Skeletal muscle cell (primary cell): ENCODE results near the gene RASGRP3.

Experiments
- DNase-seq: peaks from one replicate; pipeline ENCODE4 v3.0.0-alpha.2; 2010; ENCODE audit warnings: low read depth
- H3K4me3 ChIP-seq: 2 replicates; pipeline ENCODE4 v1.5.1; 2011; ENCODE audit warnings: low read depth, mild to moderate bottlenecking, control low read depth, low read length, moderate library complexity

Gene RASGRP3

DNA sequence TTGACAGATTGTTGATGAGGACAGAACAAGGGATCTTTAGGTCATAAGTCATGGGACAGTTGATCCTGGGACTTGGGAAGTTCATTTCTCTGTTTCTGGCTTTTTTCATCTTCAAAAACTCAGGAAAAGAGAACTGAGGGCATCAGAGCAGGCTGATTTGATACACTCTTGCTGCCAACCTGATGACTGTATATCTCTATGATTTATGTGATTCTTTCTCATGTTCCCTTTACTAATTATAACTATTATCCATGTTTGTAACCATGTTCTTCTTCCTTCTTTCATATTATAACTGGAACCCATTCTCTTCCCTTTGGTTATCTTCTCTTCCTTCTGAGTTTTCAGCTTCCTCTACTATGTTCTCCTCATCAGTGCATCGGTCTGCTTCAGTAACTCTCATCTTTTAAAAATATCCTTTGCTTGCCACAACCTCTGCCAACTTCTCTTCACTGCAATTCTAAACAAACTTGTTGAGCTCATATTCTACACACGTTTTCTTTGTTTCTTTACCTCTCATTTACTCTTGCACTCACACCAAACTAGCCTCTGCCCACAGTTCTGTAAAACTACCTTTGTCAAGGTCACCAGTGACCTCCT, 13.5 kb downstream of the RASGRP3 start:
- no peak overlapping the region for H3K4me3 ChIP-seq
- no peak for DNase-seq

DNA sequence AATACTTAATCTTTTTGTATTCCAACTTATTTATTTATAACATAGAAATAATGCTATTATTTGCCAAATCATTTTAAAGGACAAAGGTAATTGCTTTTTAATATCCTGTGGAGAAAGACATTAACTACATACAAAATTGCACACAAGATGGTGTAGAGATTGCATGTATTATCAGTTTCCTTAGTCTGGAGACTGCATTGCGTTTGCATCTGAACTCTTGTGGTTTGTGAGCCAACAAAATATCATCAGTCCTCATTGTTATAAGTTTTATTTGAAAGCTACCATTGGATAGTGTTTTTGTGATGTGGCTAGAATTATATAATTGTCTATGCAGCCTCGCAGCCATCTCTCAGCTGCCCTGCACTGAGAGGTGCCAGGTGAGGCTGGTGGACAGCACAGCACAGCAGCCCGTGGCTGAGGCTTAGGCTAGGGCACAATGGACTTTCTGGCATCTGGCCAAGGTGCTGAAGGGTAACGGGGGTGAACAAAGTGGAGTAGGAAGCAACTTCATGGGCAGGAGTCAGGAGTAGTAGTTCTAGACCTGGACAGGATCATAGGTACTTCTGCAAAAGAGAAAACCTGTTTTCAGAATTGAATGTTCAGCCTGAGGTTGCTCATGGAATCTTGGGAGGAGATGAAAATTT, 15.1 kb downstream of the RASGRP3 start:
- no peak for DNase-seq
- H3K4me3 ChIP-seq, result no peak overlapping the region

DNA sequence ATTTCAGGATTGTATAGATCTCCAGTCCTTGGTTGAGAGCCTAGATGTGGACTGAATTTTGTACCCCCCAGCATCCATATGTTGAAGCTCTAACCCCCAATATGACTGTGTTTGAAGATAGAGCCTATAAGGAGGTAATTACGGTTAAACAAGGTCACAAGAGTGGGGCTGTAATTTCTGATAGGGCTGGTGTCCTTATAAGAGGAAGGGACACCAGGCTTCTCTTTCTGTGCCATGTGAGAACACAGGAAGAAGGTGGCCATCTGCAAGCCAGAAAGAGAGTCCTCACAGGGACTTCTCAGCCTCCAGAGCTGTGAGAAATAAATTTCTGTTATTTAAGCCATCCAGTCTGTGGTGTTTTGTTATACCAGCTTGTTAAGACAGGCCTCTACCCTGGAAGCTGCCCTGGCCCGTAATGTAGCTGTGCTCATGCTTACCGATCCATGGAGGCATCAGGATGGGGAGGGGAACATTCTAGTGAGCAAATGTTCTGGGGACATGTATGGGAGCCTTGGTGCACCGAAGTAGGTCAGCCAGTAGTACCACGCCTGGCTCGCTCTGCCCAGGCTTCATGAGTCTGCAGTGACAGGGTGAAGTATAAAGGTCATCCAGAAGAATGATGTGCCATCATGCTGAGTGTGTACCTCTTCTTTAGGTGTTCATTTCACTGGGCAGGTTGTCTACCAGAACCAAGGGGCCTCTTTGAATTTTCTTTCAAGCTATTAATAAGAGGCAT, 16.1 kb downstream of the RASGRP3 start:
- no peak overlapping the region for H3K4me3 ChIP-seq
- no peak for DNase-seq

DNA sequence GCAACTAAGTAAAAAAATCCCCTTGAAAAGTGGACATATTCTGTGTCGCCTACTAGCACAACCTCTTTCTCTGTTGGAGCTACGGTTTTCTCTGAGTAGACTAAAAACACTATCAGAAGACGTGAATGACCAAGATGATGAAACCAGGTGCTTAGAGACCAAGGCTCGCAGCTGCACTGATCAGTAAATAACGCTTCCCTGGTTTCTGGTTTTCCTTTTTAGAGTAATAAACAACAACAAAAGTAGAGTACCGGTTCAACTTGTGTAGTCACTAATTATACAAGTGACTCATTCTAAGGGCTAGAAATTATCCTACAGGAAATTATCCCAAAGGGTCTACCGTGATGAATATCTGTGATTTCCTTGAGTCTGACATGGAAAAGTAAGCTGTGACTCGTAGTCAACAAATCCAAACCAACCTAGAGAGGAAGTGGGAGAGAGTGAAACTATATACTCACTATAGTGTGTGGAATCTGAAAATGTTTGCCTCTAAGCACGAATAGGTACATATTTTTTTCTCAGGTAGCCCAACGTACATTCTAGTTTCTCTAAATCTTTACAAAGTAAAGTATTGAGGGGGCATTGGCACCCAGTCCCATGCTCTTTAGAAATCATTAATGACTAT, 17.8 kb downstream of the RASGRP3 start:
- no peak for DNase-seq
- no peak overlapping the region for H3K4me3 ChIP-seq

DNA sequence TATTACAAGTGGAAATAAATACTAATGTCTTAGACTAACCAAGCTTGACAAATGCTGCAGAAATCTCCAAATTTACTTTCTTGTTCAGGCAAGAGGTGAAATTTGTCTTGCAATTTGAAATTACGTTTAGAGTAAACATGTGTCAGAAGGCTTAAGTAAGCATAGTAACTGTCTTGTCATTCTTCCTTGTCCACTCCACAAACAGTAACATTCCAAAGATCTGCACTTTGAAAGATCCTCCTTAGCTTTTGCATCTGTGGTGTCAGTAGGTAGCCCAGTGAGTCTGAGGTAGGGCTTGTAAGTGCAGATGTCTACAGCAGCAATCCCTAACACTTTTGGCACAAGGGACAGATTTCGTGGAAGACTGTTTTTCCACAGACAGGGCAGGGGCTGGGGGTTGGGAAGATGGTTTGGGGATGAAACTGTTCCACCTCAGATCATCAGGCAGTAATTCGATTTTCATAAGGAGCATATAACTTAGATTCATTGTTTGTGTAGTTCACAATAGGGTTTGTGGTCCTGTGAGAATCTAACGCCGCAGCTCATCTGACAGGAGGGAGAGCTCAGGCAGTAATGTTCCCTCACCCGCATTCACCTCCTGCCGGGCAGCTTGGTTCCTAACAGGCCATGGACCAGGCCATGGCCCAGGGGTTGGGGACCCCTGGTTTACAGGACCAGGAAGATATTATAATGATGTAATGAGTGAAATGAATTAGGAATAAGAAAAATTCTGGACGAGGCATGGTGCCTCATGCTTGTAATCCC, 18.6 kb downstream of the RASGRP3 start:
- no peak overlapping the region for H3K4me3 ChIP-seq
- no peak for DNase-seq

DNA sequence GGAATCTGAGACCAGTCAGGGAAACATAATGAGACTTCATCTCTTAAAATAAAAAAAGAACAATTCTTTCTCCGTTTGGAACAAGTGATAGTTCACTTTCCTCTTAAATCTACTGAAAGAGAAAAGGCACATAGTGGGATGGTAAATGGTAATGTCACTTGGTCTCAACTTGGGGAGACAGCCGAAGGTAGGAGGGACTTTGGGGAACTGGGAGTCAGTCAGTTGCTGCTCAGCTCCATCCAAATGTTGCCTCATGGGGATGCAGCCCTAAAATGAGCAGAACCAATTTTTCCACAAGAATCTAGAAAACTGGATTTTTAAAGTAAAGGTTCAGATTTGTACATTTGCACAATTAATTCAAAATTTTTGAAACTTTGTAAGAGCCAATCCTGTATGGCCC, 19.2 kb downstream of the RASGRP3 start:
- H3K4me3 ChIP-seq, result no peak overlapping the region
- DNase-seq, result no peak

DNA sequence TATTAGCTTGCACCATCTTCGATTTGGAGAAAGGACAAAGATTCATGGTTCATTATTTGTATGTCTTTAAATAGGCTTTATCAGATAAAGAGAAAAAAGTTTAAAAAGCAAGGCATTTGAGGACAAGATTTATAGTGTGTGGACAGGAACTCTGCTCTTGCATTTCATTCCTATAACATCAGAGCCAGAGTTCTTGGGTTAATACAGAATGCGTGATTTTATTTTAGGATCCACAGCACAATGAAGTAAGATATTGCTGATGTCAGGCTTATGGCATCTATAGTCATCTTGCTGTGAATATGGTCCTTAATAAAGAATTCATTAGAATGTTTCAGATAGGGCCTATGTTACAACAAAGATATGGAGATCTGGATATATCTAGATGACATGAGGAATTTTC, 19.7 kb downstream of the RASGRP3 start:
- DNase-seq, result peak; percentile 69
- H3K4me3 ChIP-seq, result no peak overlapping the region

DNA sequence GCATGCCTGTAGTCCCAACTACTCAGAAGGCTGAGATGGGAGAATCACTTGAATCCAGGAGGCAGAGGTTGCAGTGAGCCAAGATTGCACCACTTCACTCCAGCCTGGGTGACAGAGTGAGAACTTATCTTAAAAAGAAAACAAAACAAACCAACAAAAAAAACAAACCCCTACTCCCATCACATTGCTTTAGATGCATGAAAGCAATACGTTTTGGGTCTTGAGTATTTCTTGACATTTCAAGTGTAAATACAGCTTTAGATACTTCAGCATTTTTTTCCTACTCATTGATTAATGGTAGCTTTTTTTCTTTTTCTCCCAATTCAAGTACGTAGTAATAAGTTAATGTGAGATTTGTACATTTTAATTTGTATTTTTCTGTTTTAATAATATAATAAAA, 20.3 kb downstream of the RASGRP3 start:
- no peak overlapping the region for H3K4me3 ChIP-seq
- no peak for DNase-seq

DNA sequence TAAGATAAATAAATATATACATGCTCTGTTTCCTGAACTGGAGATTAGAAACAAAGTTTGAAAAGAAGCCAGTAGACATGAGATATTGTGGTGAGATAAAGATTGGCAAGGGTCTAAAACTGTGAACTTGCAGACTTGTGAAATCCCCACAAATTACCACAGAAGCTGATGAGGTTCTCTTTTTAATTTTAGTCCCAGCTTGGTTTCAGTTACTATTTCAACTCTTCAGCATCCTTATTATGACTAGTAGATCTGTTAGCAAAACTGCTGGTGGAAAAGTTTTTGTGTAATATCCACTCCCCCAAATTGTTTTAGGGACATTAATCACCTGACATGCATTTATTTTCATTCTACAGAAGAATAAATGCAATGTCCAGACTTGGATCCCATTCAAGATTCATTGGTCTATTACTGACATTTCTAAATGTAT, 20.8 kb downstream of the RASGRP3 start:
- H3K4me3 ChIP-seq, result no peak overlapping the region
- no peak for DNase-seq

DNA sequence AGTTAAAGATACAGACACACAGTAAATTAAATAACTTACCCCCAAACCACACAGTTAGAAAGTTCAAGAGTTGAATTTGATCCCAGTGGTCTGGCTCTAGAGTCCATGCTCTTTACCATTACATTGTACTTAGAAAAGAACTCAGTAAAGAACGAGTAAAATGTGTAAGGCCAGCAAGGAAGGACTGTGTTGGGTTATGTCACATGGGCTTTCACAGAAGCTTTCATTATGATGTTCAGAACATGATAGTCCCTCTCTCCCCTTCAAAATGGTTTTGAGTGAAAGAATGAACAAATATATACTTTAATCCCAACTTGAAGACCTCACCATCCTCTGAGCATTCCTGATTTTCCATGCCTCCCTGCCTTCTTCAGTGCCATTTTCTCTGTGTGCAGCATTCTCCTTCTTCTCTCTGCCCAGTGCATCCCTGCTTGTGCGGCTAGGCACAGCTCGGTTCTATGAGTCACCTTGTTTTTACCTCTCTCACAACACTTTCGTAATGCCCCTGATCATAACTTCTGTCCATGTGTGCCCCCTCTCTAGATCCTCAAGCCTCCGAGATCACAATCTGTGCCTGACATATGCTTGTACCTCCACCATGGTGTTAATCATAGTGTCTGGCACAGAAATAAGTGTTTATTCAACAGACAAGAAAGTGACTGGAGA, 22.0 kb downstream of the RASGRP3 start:
- DNase-seq, result no peak
- H3K4me3 ChIP-seq, result no peak overlapping the region

DNA sequence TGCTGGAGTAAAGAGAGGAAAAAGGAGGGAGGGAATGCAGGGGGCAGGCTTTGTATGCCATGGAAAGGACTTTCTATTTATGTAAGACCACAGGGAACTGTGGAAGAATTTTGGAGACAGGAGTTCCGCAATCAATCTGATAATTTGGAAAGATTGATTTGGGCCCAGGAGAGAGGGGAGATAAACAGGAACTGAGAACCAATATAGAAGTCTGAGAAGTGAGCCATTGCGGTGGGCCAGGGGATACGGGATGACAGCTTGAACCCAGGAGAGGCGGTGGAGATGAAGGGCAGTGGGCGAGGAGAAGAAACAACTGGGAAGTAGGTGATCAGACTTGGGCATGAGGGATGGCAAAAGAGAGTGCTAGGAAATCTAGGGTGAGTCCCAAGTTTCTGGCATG, 23.7 kb downstream of the RASGRP3 start:
- H3K4me3 ChIP-seq, result no peak overlapping the region
- no peak for DNase-seq

DNA sequence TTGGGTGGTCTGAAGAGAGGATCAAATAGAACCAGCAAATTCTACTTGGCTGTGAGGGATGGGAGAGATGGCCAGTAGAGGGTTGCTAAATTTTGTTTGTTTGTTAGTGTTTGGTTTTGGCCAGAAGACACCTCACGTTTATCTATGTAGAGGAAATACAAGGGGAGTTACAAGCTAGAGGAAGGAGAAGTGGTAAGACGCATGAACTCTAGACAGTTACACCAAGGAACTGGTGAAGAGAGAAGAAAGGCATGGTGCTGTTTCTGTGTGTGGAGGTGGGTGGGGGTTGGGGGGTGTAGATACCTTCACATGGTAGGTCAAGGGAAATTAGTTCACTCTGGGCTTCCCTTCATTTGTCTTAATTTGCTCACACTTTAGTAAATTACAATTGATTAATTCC, 25.6 kb downstream of the RASGRP3 start:
- no peak overlapping the region for H3K4me3 ChIP-seq
- no peak for DNase-seq

DNA sequence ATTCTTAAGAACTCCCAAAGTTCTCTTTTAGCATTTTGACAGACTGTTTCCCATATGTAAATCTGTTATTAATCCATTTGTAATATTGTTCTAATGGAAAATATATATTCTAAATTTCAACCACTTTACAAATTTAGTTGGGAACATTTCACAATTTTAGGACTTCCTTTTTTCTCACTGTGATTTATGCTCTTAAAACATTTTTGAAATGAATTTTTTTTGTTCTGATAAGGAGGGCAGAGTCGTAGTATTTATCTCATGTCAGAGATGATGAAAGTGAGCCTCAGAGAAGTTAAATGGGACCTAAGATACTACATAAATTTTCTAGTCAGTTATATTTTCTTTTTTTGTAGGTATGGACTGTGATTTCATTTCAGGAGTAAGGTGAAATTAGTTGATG, 26.6 kb downstream of the RASGRP3 start:
- DNase-seq, result no peak
- H3K4me3 ChIP-seq, result no peak overlapping the region

DNA sequence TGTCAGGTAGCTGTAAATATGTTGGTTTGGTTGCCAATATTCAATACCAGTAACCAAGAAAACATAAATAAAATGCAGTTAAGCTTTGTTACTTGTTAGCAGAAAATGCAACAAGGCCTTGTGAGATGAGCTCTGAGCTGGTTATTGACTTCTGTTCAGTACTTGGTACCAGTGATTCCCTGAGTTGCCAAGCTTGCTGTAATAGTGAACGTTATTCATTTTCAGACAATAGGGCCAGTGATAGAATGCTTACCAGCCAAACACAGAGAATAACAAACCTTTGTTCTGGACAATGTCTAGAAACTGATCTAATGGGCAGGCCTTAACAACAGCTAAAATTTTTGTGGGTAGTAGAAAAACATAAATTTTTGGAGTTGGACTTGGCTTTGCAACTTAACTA, 29.5 kb downstream of the RASGRP3 start:
- no peak for DNase-seq
- H3K4me3 ChIP-seq, result no peak overlapping the region

DNA sequence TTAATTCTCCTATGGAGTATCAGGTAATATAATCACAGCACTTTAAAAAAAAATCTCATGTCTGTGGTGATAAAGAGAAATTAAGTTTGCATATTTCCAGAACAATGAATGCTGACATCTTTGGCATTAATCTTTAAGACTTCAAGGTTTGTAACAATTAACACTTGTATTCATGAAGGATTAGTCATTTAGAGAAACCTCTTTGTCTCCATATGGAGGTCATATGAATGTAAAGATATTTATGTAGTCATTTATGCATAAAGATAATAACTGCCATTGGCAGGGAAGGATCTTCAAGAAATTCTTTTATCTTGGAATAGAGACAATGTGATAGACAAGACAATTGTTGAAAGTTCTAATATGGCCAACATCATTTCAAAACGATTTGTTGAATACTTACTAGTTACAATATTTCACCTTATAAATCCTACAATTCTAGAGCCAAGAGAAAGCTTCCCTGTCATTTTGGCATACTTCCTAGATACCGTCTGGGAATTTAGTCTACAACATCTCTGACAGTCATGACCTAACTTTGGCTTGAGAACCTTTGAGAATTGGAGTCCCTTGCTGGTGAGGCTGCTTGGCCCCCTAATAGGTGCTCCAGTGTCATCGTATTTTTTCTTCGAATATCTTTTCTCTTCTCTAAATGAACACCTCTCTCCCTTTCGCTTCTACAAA, 33.6 kb downstream of the RASGRP3 start:
- no peak overlapping the region for H3K4me3 ChIP-seq
- no peak for DNase-seq

DNA sequence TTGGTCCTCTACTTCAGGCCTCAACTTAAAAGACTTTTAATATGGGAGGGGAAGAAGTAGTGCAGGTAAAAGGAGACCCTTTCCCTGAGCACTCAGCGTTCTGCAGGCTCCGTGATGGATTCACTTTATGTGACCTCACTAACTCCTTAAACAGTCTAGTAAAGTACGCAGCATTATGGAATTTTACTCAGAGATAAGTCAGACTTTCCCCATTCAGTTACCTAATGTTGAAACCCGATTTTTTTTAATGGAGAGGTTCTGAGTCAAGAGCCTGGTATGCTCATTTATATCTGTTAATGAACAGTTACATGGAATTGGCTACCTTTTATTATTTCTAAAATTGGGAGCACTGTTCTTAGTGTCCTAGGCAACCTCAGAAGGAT, 34.1 kb downstream of the RASGRP3 start:
- DNase-seq, result no peak
- no peak overlapping the region for H3K4me3 ChIP-seq

DNA sequence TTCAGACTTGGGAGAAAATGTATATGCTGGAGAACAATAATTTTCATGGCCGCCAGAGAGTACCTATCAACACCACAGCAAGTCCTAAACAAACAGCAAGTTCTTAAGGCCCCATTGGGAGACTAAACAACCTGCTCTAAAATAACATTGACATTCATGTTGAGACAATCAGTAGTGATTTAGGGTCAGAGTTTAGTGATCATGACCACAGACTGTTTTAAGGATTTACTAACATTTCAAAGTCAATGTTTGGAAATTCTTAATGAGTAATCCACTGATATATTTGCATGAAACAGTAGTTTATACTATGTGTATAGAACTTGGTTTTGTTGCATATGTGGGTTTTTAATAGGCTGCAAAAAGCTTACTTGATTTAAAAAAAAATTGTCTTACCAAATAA, 34.7 kb downstream of the RASGRP3 start:
- H3K4me3 ChIP-seq, result no peak overlapping the region
- DNase-seq, result no peak

DNA sequence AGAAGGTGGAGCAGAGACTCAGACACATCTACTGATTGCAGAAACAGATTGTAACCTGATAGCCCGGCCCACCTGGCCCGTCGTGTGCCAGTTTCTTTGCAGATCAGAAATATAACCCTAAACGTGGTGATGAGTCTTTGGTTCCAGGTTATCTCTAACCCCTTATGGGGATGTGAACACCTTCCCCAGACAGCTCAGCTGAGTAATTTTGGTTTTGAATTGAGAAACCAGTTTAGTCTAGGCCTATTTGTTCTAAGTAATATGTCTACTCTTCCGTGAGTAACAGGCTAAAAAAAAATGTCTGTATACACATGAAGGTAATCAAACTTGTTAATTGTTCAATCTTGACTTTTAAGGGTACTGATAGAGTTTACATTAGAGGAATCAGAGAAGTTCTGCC, 35.7 kb downstream of the RASGRP3 start:
- no peak for DNase-seq
- H3K4me3 ChIP-seq, result no peak overlapping the region

DNA sequence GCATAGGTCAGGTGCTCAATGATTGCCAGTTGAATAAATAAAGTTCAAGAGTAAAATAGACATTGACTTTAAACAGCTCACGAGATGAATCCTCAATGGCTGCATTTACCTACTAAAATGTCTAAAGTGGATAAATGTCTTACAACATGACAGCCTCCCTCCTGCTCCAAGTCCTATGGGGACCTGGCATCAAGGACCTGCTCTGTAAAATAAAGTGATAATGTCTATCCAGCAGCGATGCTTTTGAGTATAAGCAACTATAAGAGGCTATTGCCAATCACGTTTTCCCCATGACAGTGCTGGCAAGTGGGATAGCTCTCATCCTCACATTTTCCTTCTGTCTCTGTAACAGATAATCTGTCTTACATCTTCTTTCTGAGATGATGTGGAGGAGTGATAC, 37.0 kb downstream of the RASGRP3 start:
- no peak overlapping the region for H3K4me3 ChIP-seq
- DNase-seq, result no peak
